ENCODE data around the gene TMEM255B. TPM values are rescaled to one million over a fixed set of nuclear protein-coding genes. Genes with fewer than 3 reads are reported as not detected.
A peak's percentile ranks its signal among the peaks of the same experiment; 100 is the strongest.

The TMEM255B gene
- total and polyA plus RNA-seq, 9 of the 15 experiments (the other 6 are each of a cell fraction or from before 2014, with no cell fraction given), result 0.01 to 0.75 (median 0.23) TPM

DNA sequence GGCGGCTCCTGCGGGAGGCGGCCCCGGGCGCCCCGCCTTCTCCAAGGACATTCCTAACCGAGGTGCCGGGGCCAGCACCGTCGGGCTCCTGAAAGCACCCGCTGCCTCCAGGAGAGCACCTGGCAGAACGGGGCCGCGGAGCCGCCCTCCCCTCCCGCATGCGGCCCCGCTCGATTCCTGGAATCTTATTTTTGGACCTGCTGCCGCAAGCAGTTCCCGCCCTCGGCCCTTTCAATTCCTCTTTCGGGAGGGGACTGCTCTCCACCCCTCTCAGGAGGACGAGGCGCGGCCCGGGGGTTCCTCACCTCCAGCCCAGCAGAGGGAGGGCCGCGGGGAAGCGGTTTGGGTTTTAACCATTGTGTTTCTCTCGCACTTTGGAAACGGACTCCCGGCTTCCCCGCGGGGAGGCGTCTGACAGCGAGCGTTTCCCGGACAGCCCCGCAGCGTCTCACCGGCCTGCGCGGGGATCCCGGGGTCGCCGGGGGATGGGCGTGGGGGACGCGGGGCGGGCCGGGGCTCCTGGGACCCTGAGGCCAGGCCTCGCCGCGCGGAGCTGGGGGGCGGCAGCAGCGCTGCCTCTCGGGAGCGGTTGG lies 104.0 kb downstream of the TMEM255B start (continued):
- TF ChIP-seq XRCC4 (IDR thresholded peaks at IDR 0.05; ENCODE audit: extremely low read depth, insufficient read depth, insufficient read length) (no peak), MCM2 (IDR thresholded peaks at IDR 0.05; ENCODE audit: low read depth) (no peak), PRDM10 (IDR thresholded peaks at IDR 0.05; ENCODE audit: partially characterized antibody) (peak; percentile 78), ZNF79 (CRISPR knock-in tag; IDR thresholded peaks at IDR 0.05; ENCODE audit: low read depth) (no peak), TAL1 (IDR thresholded peaks at IDR 0.05) (no peak), NR2C2 (CRISPR knock-in tag; IDR thresholded peaks at IDR 0.05) (no peak), NR2C2 (tag; IDR thresholded peaks at IDR 0.05) (peak; percentile 9; the same call in 1 of the 2 replicates), PRMT5 (CRISPR knock-in tag; IDR thresholded peaks at IDR 0.05) (no peak), MECOM (CRISPR knock-in tag; IDR thresholded peaks at IDR 0.05) (no peak), HSF4 (CRISPR knock-in tag; IDR thresholded peaks at IDR 0.05; ENCODE audit: borderline replicate concordance) (no peak), ELF1 (tag; IDR thresholded peaks at IDR 0.05) (no peak), SREBF1 (IDR thresholded peaks at IDR 0.05; ENCODE audit: borderline replicate concordance, low read depth, low read length) (no peak), POLR2H (tag; IDR thresholded peaks at IDR 0.05; ENCODE audit: low read depth) (no peak), ZNF347 (CRISPR knock-in tag; IDR thresholded peaks at IDR 0.05; ENCODE audit: low read depth) (no peak), RBFOX2 (IDR thresholded peaks at IDR 0.05; ENCODE audit: low read depth, low read length) (peak; percentile 21; the same call in 1 of the 2 replicates), ARID4B (CRISPR knock-in tag; IDR thresholded peaks at IDR 0.05) (no peak), ZNF197 (CRISPR knock-in tag; IDR thresholded peaks at IDR 0.05; ENCODE audit: low read depth) (no peak), NFE2 (IDR thresholded peaks at IDR 0.05; ENCODE audit: low read depth) (no peak), SMAD4 (CRISPR knock-in tag; conservative IDR thresholded peaks at IDR 0.05) (no peak; the same call in 1 of the 2 replicates)
- TF ChIP-seq, protein P1, sequence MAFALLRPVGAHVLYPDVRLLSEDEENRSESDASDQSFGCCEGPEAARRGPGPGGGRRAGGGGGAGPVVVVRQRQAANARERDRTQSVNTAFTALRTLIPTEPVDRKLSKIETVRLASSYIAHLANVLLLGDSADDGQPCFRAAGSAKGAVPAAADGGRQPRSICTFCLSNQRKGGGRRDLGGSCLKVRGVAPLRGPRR (CRISPR knock-in tag; IDR thresholded peaks at IDR 0.05), result no peak
